GM13977 (cell line): ENCODE measurements around the gene ASB3.

Experiments used
- DNase-seq: peaks from one replicate; pipeline ENCODE4 v3.0.0; 2012; ENCODE audit warnings: low spot score
- in situ Hi-C: fragments of 300-500 bp; cut with MboI; formaldehyde crosslinking; loops from one replicate; pipeline ENCODE4 v1.12.0; 2022; ENCODE audit warnings: low sequenced_read_pairs, low pct_unique_long_range_greater_than_20kb, mixed read lengths, inconsistent platforms; ENCODE audit not compliant: unreplicated experiment
- TF ChIP-seq, protein P1 (sequence below): IDR thresholded peaks from 2 replicates; pipeline ENCODE4 v1.5.1; 2012; ENCODE audit warnings: mild to moderate bottlenecking, control low read depth; ENCODE audit not compliant: insufficient read depth; ENCODE audit errors: extremely low read depth, missing control alignments

ASB3 gene

DNA sequence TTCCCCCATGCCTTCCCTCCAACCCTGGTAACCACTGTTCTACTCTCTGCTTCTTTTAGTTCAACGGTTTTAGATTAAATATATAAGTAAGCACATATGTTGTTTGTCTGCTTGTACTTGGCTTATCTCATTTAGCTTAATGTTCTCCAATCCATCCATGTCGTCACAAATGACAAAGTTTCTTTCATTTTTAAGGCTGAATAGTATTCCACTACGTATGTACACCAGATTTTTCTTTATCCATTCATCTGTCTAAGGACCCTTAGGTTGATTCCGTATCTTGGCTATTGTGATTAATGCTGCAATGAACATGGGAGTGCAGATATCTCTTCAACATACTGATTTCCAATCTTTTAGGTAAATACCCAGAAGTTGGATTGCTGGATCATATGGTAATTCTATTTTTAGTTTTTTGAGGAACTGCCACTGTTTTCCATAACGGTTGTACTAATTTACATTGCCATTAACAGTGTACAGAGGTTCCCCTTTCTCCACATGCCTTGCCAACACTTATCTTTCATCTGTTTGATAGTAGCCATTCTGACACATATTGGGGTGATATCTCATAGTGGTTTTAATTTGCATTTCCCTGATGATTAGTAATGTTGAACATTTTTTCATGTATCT is 8.1 kb downstream of the ASB3 start:
- in situ Hi-C loops: no loop called here
- TF ChIP-seq, protein P1, sequence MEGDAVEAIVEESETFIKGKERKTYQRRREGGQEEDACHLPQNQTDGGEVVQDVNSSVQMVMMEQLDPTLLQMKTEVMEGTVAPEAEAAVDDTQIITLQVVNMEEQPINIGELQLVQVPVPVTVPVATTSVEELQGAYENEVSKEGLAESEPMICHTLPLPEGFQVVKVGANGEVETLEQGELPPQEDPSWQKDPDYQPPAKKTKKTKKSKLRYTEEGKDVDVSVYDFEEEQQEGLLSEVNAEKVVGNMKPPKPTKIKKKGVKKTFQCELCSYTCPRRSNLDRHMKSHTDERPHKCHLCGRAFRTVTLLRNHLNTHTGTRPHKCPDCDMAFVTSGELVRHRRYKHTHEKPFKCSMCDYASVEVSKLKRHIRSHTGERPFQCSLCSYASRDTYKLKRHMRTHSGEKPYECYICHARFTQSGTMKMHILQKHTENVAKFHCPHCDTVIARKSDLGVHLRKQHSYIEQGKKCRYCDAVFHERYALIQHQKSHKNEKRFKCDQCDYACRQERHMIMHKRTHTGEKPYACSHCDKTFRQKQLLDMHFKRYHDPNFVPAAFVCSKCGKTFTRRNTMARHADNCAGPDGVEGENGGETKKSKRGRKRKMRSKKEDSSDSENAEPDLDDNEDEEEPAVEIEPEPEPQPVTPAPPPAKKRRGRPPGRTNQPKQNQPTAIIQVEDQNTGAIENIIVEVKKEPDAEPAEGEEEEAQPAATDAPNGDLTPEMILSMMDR: no peak
- no peak for DNase-seq

DNA sequence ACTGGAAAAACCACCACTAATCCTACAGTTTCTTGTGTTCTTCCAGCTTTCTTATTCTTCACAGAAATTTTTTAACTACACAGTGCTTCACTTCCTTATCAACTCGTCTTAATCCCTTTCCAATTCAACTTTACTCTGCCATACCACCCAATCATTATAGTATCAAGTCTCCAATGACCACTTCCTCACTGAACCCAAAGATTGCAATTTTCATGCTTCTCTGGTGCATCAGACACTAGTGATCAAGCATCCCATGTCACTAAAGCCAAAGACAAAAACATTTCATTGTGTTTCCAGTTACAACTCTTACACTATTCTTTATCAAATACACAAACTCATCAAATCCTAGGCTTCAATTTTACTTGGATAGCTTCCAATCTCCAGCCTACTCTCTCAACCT is 9.6 kb downstream of the ASB3 start:
- TF ChIP-seq, protein P1: no peak
- in situ Hi-C loops: no loop called here
- no peak for DNase-seq

GRCh38 chr2:53770264-53770663 is 16.5 kb downstream of the ASB3 start:
- no peak for DNase-seq
- TF ChIP-seq, protein P1: no peak
- in situ Hi-C loops: no loop called here

DNA sequence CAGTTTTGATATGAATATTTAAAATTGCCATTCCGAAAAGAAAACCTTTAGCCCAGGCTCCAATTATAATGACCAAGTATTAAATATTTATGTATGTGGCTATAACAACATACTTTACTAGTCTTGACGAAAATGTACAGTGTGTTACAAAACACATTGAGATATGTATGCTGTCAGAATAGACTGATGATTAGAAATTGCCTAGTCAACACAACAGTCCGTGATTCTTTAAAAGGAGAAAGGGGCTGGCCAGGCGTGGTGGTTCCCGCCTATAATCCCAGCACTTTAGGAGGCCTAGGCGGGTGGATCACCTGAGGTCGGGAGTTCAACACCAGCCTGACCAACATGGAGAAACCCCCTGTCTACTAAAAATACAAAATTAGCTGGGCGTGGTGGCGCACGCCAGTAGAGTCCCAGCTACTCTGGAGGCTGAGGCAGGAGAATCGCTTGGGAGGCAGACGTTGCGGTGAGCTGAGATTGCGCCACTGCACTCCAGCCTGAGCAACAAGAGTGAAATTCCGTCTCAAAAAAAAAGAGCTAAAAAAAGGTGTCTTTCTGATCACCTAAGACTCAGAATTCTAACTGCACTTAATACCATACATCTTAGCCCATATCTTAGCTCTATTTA is 17.3 kb downstream of the ASB3 start:
- no peak for DNase-seq
- TF ChIP-seq, protein P1: no peak
- in situ Hi-C loops: no loop called here

GRCh38 chr2:53768242-53768542 is 18.6 kb downstream of the ASB3 start:
- DNase-seq: no peak
- in situ Hi-C loops: no loop called here
- TF ChIP-seq, protein P1: no peak

- DNase-seq: peak; percentile 86
- in situ Hi-C loops: no loop called here
- TF ChIP-seq, protein P1: no peak
Measured at GRCh38 chr2:53767405-53768241, 19.1 kb downstream of the ASB3 start, which contains the start of gene CHAC2. CHAC2 (plus strand) TSS chr2:53767804; CDS start chr2:53767887, 83 bp downstream.
